ENCODE data around the gene OMA1.
A peak's percentile ranks its signal among the peaks of the same experiment; 100 is the strongest.

Gene OMA1

DNA sequence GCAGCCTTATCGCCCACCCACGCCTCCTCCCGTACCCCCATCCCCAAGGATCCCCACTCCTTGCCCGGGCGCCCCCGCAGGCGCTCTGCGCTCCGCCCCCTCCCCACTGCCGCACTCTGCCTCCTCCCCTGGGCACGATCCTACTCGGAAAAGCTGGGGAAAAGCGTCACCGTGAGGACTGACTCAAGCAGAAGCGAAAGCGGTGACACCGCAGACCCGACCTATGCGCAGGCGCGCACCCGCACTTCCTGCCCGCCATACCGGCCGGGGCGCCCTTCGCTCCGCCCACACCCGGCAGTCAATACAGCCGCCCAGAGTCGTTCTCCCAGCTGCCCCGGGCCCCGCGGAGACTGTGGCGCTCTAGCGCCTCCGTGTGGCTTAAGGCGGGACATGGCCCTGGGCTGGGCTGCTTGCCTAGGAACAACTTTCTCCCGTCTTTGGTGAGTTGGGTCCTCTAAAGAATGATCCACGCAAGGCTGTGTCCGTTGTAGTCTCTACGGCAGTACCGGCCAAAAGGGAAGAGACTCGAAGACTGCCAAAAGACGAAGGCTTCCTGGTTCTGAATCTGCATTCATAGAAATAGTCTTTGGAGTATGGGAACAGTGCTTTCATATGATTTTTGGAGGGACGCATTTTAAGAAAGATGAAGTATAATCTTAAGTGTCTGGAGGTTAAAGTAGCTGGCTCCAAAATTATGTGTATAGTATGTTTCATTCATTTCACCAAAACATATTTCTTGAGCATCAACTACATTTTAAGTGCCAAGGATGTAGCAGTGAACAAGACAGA is at the start of gene OMA1:
Gene OMA1 (minus strand): TSS at position 207 of the 789 bp plus-strand sequence. CDS start 7,432 bp downstream, outside the sequence.
- H3K27me3 ChIP-seq (ENCODE audit: control insufficient read depth, insufficient read depth, low read length): no peaks in the 10 kb centered on the region; the same call in 1 of the 2 replicates
- no CpG with 5 or more reads among the region's 46 CpGs for WGBS (ENCODE audit: insufficient coverage, insufficient read length)

GRCh38 chr1:58594546-58594945 is 48.0 kb upstream of the OMA1 start:
- DNase-seq (ENCODE audit: low read depth, low spot score): no peak
- Histone ChIP-seq H3K4me1 (ENCODE audit: control insufficient read depth, insufficient read depth, low read length) (no peaks in the 10 kb centered on the region), H3K4me3 (ENCODE audit: low read length) (no peak overlapping the region), H3K27me3 (ENCODE audit: control insufficient read depth, insufficient read depth, low read length) (no peaks in the 10 kb centered on the region), H3K9me3 (ENCODE audit: control insufficient read depth, insufficient read depth, low read length) (no peaks in the 10 kb centered on the region), H3K36me3 (ENCODE audit: control insufficient read depth, insufficient read depth, low read length) (no peaks in the 10 kb centered on the region), H3K27ac (ENCODE audit: low read length) (no peak overlapping the region)
- WGBS (ENCODE audit: insufficient coverage, insufficient read length): no CpG with 5 or more reads among the region's 1 CpG

More for the DNA sequence above, at the start of gene OMA1:
- DNase-seq (ENCODE audit: low read depth, low spot score): peak; percentile 93
- Histone ChIP-seq H3K4me3 (ENCODE audit: low read length) (peak within 1 kb of the TSS; percentile 68; the same call in 1 of the 2 replicates), H3K27ac (ENCODE audit: low read length) (no peak within 1 kb of the TSS), H3K9me3 (ENCODE audit: control insufficient read depth, insufficient read depth, low read length) (no peaks in the 10 kb centered on the region), H3K4me1 (ENCODE audit: control insufficient read depth, insufficient read depth, low read length) (no peaks in the 10 kb centered on the region), H3K36me3 (ENCODE audit: control insufficient read depth, insufficient read depth, low read length) (no peaks in the 10 kb centered on the region)

- DNase-seq (ENCODE audit: low read depth, low spot score): no peak
- Histone ChIP-seq H3K4me1 (ENCODE audit: control insufficient read depth, insufficient read depth, low read length) (no peaks in the 10 kb centered on the region), H3K27me3 (ENCODE audit: control insufficient read depth, insufficient read depth, low read length) (no peaks in the 10 kb centered on the region), H3K27ac (ENCODE audit: low read length) (no peak overlapping the region), H3K4me3 (ENCODE audit: low read length) (no peak overlapping the region), H3K36me3 (ENCODE audit: control insufficient read depth, insufficient read depth, low read length) (no peaks in the 10 kb centered on the region), H3K9me3 (ENCODE audit: control insufficient read depth, insufficient read depth, low read length) (no peaks in the 10 kb centered on the region)
- WGBS (ENCODE audit: insufficient coverage, insufficient read length): no CpG with 5 or more reads among the region's 5 CpGs
Observed at GRCh38 chr1:58592522-58593134, 46.1 kb upstream of the OMA1 start.

DNA sequence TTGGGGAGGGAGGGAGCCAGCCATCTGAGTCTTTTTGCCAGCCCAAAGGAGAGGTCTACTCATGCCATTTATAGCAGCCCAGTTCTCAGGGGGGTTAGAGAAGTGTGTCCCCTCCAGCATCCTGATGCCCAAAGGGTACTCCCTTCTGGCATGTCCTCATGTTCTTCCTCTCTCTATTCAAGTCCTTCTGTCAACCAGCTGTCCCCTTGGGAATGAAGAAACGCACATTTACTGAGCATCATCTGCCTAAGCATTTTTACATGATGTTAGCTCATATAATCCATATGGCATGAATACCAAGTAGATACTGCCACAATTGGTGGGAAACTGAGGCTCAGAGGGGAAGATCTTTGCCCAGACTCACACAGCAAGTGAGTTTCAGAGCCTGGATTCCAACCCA is 45.3 kb upstream of the OMA1 start:
- Histone ChIP-seq H3K4me1 (ENCODE audit: control insufficient read depth, insufficient read depth, low read length) (no peaks in the 10 kb centered on the region), H3K36me3 (ENCODE audit: control insufficient read depth, insufficient read depth, low read length) (no peaks in the 10 kb centered on the region), H3K4me3 (ENCODE audit: low read length) (no peak overlapping the region), H3K27me3 (ENCODE audit: control insufficient read depth, insufficient read depth, low read length) (no peaks in the 10 kb centered on the region), H3K9me3 (ENCODE audit: control insufficient read depth, insufficient read depth, low read length) (no peaks in the 10 kb centered on the region), H3K27ac (ENCODE audit: low read length) (no peak overlapping the region)
- no CpG with 5 or more reads among the region's 1 CpG for WGBS (ENCODE audit: insufficient coverage, insufficient read length)
- no peak for DNase-seq (ENCODE audit: low read depth, low spot score)

DNA sequence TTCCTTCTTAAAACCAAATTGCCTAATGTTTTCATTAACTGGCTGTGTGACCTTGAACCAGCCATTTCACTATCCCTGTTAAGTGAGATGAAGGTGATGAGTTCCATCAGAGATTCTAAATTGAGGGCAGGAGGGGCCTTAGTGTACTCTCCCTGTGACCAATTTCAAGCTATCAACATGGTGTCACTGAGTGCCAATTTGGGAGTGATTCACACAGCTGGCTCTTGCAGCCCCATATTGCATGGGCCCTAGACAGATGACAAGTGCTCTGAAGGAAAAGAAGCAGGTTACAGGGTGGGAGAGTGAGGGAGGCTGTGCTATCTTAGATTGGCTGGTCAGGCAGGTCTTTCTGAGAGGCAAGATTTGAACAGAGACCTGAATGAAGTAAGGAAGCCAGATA is 43.5 kb upstream of the OMA1 start:
- Histone ChIP-seq H3K27me3 (ENCODE audit: control insufficient read depth, insufficient read depth, low read length) (no peaks in the 10 kb centered on the region), H3K4me1 (ENCODE audit: control insufficient read depth, insufficient read depth, low read length) (no peaks in the 10 kb centered on the region), H3K27ac (ENCODE audit: low read length) (no peak overlapping the region), H3K36me3 (ENCODE audit: control insufficient read depth, insufficient read depth, low read length) (no peaks in the 10 kb centered on the region), H3K9me3 (ENCODE audit: control insufficient read depth, insufficient read depth, low read length) (no peaks in the 10 kb centered on the region), H3K4me3 (ENCODE audit: low read length) (no peak overlapping the region)
- DNase-seq (ENCODE audit: low read depth, low spot score): no peak

DNA sequence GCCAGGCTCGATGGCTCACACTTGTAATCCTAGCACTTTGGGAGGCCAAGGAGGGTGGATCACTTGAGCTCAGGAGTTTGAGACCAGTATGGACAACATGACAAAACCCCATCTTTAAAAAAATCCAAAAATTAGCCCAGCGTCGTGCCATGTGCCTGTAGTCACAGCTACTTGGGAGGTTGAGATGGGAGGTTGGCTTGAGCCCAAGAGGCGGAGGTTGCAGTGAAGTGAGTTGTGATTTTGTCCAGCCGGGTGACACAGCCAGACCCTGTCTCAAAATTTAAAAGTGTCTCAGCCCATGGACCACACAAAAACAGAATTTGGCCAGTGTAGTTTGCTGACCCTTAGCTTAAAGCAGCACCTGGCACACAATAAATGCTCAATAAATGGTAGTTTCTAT is 41.9 kb upstream of the OMA1 start:
- Histone ChIP-seq H3K27ac (ENCODE audit: low read length) (no peak overlapping the region), H3K36me3 (ENCODE audit: control insufficient read depth, insufficient read depth, low read length) (no peaks in the 10 kb centered on the region), H3K27me3 (ENCODE audit: control insufficient read depth, insufficient read depth, low read length) (no peaks in the 10 kb centered on the region), H3K4me1 (ENCODE audit: control insufficient read depth, insufficient read depth, low read length) (no peaks in the 10 kb centered on the region), H3K4me3 (ENCODE audit: low read length) (no peak overlapping the region), H3K9me3 (ENCODE audit: control insufficient read depth, insufficient read depth, low read length) (no peaks in the 10 kb centered on the region)
- no CpG with 5 or more reads among the region's 5 CpGs for WGBS (ENCODE audit: insufficient coverage, insufficient read length)
- DNase-seq (ENCODE audit: low read depth, low spot score): no peak

DNA sequence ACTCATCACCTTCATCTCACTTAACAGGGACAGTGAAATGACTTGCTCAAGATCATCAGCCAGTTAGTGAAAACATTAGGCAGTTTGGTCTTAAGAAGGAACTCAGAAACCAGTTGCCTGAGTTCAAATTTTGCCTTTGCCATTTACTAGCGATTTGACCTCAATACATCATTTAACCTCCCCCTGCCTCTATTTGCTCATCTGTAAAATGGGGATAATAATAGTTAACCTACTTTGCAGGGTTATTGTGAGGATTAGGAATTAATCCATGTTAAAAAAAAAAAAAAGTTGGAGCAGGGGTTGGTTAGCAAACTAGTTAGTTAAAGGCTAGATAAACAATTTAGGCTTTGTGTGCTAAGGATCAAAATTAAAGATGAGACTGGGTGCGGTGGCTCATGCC is 41.1 kb upstream of the OMA1 start:
- no peaks in the 10 kb centered on the region for H3K4me1 ChIP-seq (ENCODE audit: control insufficient read depth, insufficient read depth, low read length)
- no peak overlapping the region for H3K27ac ChIP-seq (ENCODE audit: low read length)
- no peak for DNase-seq (ENCODE audit: low read depth, low spot score)
- WGBS (ENCODE audit: insufficient coverage, insufficient read length): no CpG with 5 or more reads among the region's 2 CpGs
- H3K36me3 ChIP-seq (ENCODE audit: control insufficient read depth, insufficient read depth, low read length): no peaks in the 10 kb centered on the region
- H3K27me3 ChIP-seq (ENCODE audit: control insufficient read depth, insufficient read depth, low read length): no peaks in the 10 kb centered on the region
- no peaks in the 10 kb centered on the region for H3K9me3 ChIP-seq (ENCODE audit: control insufficient read depth, insufficient read depth, low read length)
- H3K4me3 ChIP-seq (ENCODE audit: low read length): no peak overlapping the region

DNA sequence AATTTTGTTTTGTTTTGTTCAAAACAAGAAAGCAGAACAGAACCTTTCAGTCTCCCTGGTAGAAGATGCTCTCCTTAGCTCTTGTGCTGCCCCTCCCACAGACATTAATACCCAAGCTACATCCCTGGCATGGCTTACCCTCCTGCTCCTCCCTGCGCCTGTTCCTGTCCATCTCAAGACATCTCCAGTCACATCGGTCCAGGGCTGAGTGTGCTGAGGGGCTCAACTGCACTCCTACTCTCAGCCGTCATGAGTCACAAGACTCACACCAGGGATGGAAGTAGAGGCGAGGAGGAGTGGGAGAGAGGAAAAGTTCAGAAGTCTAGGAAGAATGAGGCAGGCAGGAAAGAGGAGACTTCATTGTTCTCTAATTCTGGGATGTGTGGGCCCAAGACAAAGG is 39.7 kb upstream of the OMA1 start:
- no peaks in the 10 kb centered on the region for H3K36me3 ChIP-seq (ENCODE audit: control insufficient read depth, insufficient read depth, low read length)
- no peak overlapping the region for H3K27ac ChIP-seq (ENCODE audit: low read length)
- DNase-seq (ENCODE audit: low read depth, low spot score): no peak
- WGBS (ENCODE audit: insufficient coverage, insufficient read length): no CpG with 5 or more reads among the region's 4 CpGs
- H3K27me3 ChIP-seq (ENCODE audit: control insufficient read depth, insufficient read depth, low read length): no peaks in the 10 kb centered on the region
- H3K9me3 ChIP-seq (ENCODE audit: control insufficient read depth, insufficient read depth, low read length): no peaks in the 10 kb centered on the region
- no peaks in the 10 kb centered on the region for H3K4me1 ChIP-seq (ENCODE audit: control insufficient read depth, insufficient read depth, low read length)
- H3K4me3 ChIP-seq (ENCODE audit: low read length): no peak overlapping the region

DNA sequence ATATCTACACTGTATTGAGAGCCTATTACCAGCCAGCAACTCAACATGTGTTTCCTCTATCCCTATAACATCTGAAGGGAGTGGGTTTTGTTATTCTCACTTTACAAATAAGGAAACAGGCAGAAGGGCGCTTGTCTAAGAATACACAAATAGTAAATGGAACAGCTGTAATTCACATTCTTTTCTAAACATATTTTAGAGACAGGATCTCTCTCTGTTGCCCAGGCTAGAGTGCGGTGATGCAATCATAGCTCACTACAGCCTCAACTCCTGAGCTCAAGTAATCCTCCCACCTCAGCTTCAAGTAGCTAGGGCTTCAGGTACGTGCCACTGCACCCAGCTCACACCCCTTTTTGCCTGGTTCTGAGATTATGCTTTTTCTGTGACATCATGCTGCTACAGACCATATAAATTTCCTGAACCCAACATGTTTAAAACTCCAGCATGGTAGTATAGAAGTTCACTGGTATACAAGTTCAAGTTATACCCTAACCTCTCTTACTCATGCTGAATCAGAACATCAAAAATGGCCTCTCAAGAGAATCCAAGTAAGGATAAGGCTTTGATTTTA is 39.1 kb upstream of the OMA1 start:
- H3K27me3 ChIP-seq (ENCODE audit: control insufficient read depth, insufficient read depth, low read length): no peaks in the 10 kb centered on the region
- no peak overlapping the region for H3K4me3 ChIP-seq (ENCODE audit: low read length)
- no peak overlapping the region for H3K27ac ChIP-seq (ENCODE audit: low read length)
- H3K36me3 ChIP-seq (ENCODE audit: control insufficient read depth, insufficient read depth, low read length): no peaks in the 10 kb centered on the region
- no peaks in the 10 kb centered on the region for H3K9me3 ChIP-seq (ENCODE audit: control insufficient read depth, insufficient read depth, low read length)
- no CpG with 5 or more reads among the region's 3 CpGs for WGBS (ENCODE audit: insufficient coverage, insufficient read length)
- DNase-seq (ENCODE audit: low read depth, low spot score): no peak
- no peaks in the 10 kb centered on the region for H3K4me1 ChIP-seq (ENCODE audit: control insufficient read depth, insufficient read depth, low read length)

GRCh38 chr1:58585166-58585565 is 38.6 kb upstream of the OMA1 start:
- Histone ChIP-seq H3K27me3 (ENCODE audit: control insufficient read depth, insufficient read depth, low read length) (no peaks in the 10 kb centered on the region), H3K9me3 (ENCODE audit: control insufficient read depth, insufficient read depth, low read length) (no peaks in the 10 kb centered on the region), H3K4me3 (ENCODE audit: low read length) (no peak overlapping the region), H3K36me3 (ENCODE audit: control insufficient read depth, insufficient read depth, low read length) (no peaks in the 10 kb centered on the region), H3K4me1 (ENCODE audit: control insufficient read depth, insufficient read depth, low read length) (no peaks in the 10 kb centered on the region), H3K27ac (ENCODE audit: low read length) (no peak overlapping the region)
- DNase-seq (ENCODE audit: low read depth, low spot score): no peak
- WGBS (ENCODE audit: insufficient coverage, insufficient read length): no CpG with 5 or more reads among the region's 2 CpGs
